Spleen (tissue), 7 donors: ENCODE measurements around the gene ADAM23.

Source experiments
- CTCF ChIP-seq, 11 experiments: fragments of 200-600 bp in 7 of 11; fragments of 450-650 bp in 4 of 11; sonication (generic) in 4 of 11; IDR thresholded peaks in 8 of 11; conservative IDR thresholded peaks in 3 of 11; 1 replicate in 7 of 11; 2 replicates in 4 of 11; pipeline versions ENCODE4 v1.4.0 to v1.8.0; 2016 to 2021; ENCODE audit warnings: antibody characterized with exemption in 11 of 11, inconsistent platforms in 4 of 11, mild to moderate bottlenecking in 1 of 11
- POLR2A ChIP-seq, 3 donors: fragments of 450-650 bp; IDR thresholded peaks; one replicate each; pipeline ENCODE4 v1.5.1; 2017; ENCODE audit warnings: antibody characterized with exemption in 3 of 3, mild to moderate bottlenecking in 1 of 3
- POLR2AphosphoS5 ChIP-seq, 3 donors: sonication (generic); formaldehyde crosslinking; IDR thresholded peaks; one replicate each; pipeline ENCODE4 v1.5.1; 2017; ENCODE audit warnings: antibody characterized with exemption in 3 of 3
- donor health status: DM: no; HTN: no; CAD: no; lungs with moderate emphysema.
- donor health status: DM: no; HTN: no; CAD: no.
- donor health status: DM: no; HTN: no; CAD: no.

- TF ChIP-seq POLR2AphosphoS5 (IDR thresholded peaks at IDR 0.05), result no peak
- TF ChIP-seq CTCF (IDR thresholded peaks at IDR 0.05 in 8 of 11, conservative IDR thresholded peaks at IDR 0.05 in 3 of 11), result no peak
- TF ChIP-seq POLR2A (IDR thresholded peaks at IDR 0.05), result no peak
Measured at GRCh38 chr2:206611736-206612135, 168.4 kb downstream of the ADAM23 start.
